Breast epithelium (tissue), 3 donors: ENCODE results near the gene SFTA2.

Experiments
- CTCF ChIP-seq, 3 donors: fragments of 450-650 bp; IDR thresholded peaks; one replicate each; pipeline ENCODE4 v1.5.1; 2016 to 2017; ENCODE audit warnings: antibody characterized with exemption in 3 of 3, mild to moderate bottlenecking in 3 of 3, moderate library complexity in 3 of 3
- POLR2AphosphoS5 ChIP-seq, 3 donors: sonication (generic); formaldehyde crosslinking; IDR thresholded peaks; one replicate each; pipeline ENCODE4 v1.6.1; 2017; ENCODE audit warnings: antibody characterized with exemption in 3 of 3

GRCh38 chr6:30917487-30917886 lies 14.5 kb downstream of the SFTA2 start:
- TF ChIP-seq CTCF (IDR thresholded peaks at IDR 0.05) = no peak
- TF ChIP-seq POLR2AphosphoS5 (IDR thresholded peaks at IDR 0.05) = no peak
